Pancreas (tissue), 10 donors: ENCODE measurements around the gene ACTR1A. TPM values are rescaled to one million over a fixed set of nuclear protein-coding genes. Genes with fewer than 3 reads are reported as not detected.

Experiments used
- ATAC-seq, 4 donors: fragments of 200-7000 bp; cut with Tn5 transposase; one replicate each; pipeline versions ENCODE4 v1.8.0 to v1.9.1; 2020; ENCODE audit warnings: mild to moderate bottlenecking in 4 of 4, moderate library complexity in 4 of 4
- DNase-seq, 6 donors: peaks; one replicate each; pipeline ENCODE4 v3.0.0-alpha.2; 2020
- FAIRE-seq: peaks from 2 replicates; lab custom pipeline; 2012; peaks lifted over from hg19 to GRCh38; lab: Jason Lieb, UNC
- H3K27ac ChIP-seq, 4 donors: fragments of 200-600 bp; sonication (generic); 1 replicate in 3 of 4; 2 replicates in 1 of 4; pipeline versions ENCODE4 v1.5.0 to v1.8.0; 2020
- H3K27me3 ChIP-seq, 4 donors: fragments of 200-600 bp; one replicate each; pipeline ENCODE4 v1.8.0; 2021
- H3K36me3 ChIP-seq, 3 donors: fragments of 200-600 bp; sonication (generic) in 1 of 3; one replicate each; pipeline versions ENCODE4 v1.5.0 to v1.8.0; 2020 to 2021
- H3K4me1 ChIP-seq, 3 donors: fragments of 200-600 bp; one replicate each; pipeline ENCODE4 v1.8.0; 2021
- H3K4me3 ChIP-seq, 4 donors: fragments of 200-600 bp; sonication (generic) in 2 of 4; one replicate each; pipeline versions ENCODE4 v1.5.0 to v1.8.0; 2020 to 2021
- H3K9me3 ChIP-seq, 4 donors: fragments of 200-600 bp; one replicate each; pipeline ENCODE4 v1.8.0; 2021
- CTCF ChIP-seq, 4 donors: fragments of 200-600 bp; sonication (generic) in 3 of 4; IDR thresholded peaks; one replicate each; pipeline versions ENCODE4 v1.5.0 to v1.8.0; 2021; ENCODE audit warnings: antibody characterized with exemption in 4 of 4
- WGBS, 2 donors: extraction: QIAGEN DNeasy Blood & Tissue Kit; methylation state at CpG; one replicate each; pipeline ENCODE4 v1.1.7; 2013; 5-methylcytosine and 5-hydroxymethylcytosine counted together
- intact Hi-C, 3 donors: fragments of 100-400 bp; cut with DNase I; formaldehyde crosslinking; loops; one replicate each; pipeline versions ENCODE4 v1.11.1 to v1.14.2; 2022
- polyA plus RNA-seq, 2 donors: library from polyadenylated mRNA; stranded (reverse); fragments of 200-250 nt; gene quantifications; one replicate each; pipeline ENCODE4 v1.2.3, GENCODE V29; 2013
- total RNA-seq, 6 donors: library from RNA; stranded (reverse); fragmentation: NEBNext Ultra II Directional in 4 of 6; extraction: Animal tissue kit (Norgen Biotek cat#: 25700) in 4 of 6; gene quantifications; one replicate each; pipeline versions ENCODE4 v1.2.1 to v1.2.4, GENCODE V29; 2021 to 2023
- donor health status: healthy with polysubstance abuse.
- donor health status: DM: no; HTN: no; CAD: no; lungs with moderate emphysema.
- donor health status: DM: no; HTN: no; CAD: no.
- donor health status: control.
- donor health status: control.
- donor health status: Bipolar disorder and iron deficiency.
- donor health status: DM: yes; HTN: yes; CAD: no.
- donor health status: DM: no; HTN: no; CAD: no.
- donor health status: DM: no; HTN: no; CAD: no.
- donor health status: DM: yes; HTN: yes; CAD: no.

Gene ACTR1A
- total and polyA plus RNA-seq, 8 donors: 22.4 to 40.9 (median 31.9) TPM

GRCh38 chr10:102504976-102505300 lies 2.4 kb upstream of the ACTR1A start:
- intact Hi-C loops: loop anchor here in 1 of 3 donors (10.0 kb wide), 1 partner anchor 80 kb away; no protein-coding TSS in a partner anchor
- WGBS, 2 donors: 15 to 19% methylated on average over 5 of the region's 5 CpGs

GRCh38 chr10:102504179-102504975 lies 1.9 kb upstream of the ACTR1A start:
- no peak for ATAC-seq
- FAIRE-seq: no peak
- Histone ChIP-seq H3K27ac (peak overlapping the region in 3 of 4 donors; percentile 34 to 69 (median 50)), H3K36me3 (no peaks in the 10 kb centered on the region), H3K9me3 (no peaks in the 10 kb centered on the region), H3K4me3 (peak overlapping the region; percentile 66 to 95 (median 88)), H3K4me1 (peaks cover 6 to 16% (median 12%) of the 10 kb centered on the region in 3 donors), H3K27me3 (no peaks in the 10 kb centered on the region)
- 1% methylated on average over 47 of the region's 47 CpGs for WGBS, 2 donors
- peak; percentile 29 to 65 (median 46) for DNase-seq
- intact Hi-C loops: loop anchor here in 1 of 3 donors (10.0 kb wide), 1 partner anchor 80 kb away; no protein-coding TSS in a partner anchor
- TF ChIP-seq CTCF (IDR thresholded peaks at IDR 0.05): no peak

More at GRCh38 chr10:102504976-102505300, 2.4 kb upstream of the ACTR1A start:
- H3K4me1 ChIP-seq: peaks cover 6 to 16% (median 12%) of the 10 kb centered on the region in 3 donors
- DNase-seq (no peak), ATAC-seq (no peak), FAIRE-seq (no peak)
- H3K9me3 ChIP-seq: no peaks in the 10 kb centered on the region
- peak overlapping the region in 1 of 4 donors; percentile 69 for H3K27ac ChIP-seq
- H3K36me3 ChIP-seq: no peaks in the 10 kb centered on the region
- H3K27me3 ChIP-seq: no peaks in the 10 kb centered on the region
- H3K4me3 ChIP-seq: peak overlapping the region; percentile 17 to 91 (median 76)
- TF ChIP-seq CTCF (IDR thresholded peaks at IDR 0.05): no peak

GRCh38 chr10:102503264-102504178 lies 1.0 kb upstream of the ACTR1A start, which contains the start of gene SUFU:
SUFU (plus strand) TSS chr10:102503972; CDS start chr10:102504153, 181 bp downstream.
- intact Hi-C loops: loop anchor here in 1 of 3 donors (10.0 kb wide), 1 partner anchor 81 kb away; no protein-coding TSS in a partner anchor
- H3K4me1 ChIP-seq: peaks cover 6 to 16% (median 12%) of the 10 kb centered on the region in 3 donors
- H3K36me3 ChIP-seq: no peaks in the 10 kb centered on the region
- peak; percentile 87 to 91 (median 90) for TF ChIP-seq CTCF (IDR thresholded peaks at IDR 0.05)
- DNase-seq: peak; percentile 97 to 99 (median 98)
- ATAC-seq: peak; percentile 71 to 86 (median 78)
- whole genome bisulfite sequencing, 2 donors: 1% methylated on average over 33 to 44 of the region's 44 CpGs
- FAIRE-seq: peak; percentile 45
- H3K4me3 ChIP-seq: peak within 1 kb of the TSS; percentile 86 to 95 (median 94)
- peak within 1 kb of the TSS in 3 of 4 donors; percentile 34 to 69 (median 50) for H3K27ac ChIP-seq
- H3K9me3 ChIP-seq: no peaks in the 10 kb centered on the region
- H3K27me3 ChIP-seq: no peaks in the 10 kb centered on the region

- Histone ChIP-seq H3K9me3 (no peaks in the 10 kb centered on the region), H3K27ac (peak overlapping the region; percentile 61 to 79 (median 74)), H3K4me3 (peak overlapping the region; percentile 59 to 95 (median 80)), H3K27me3 (no peaks in the 10 kb centered on the region), H3K36me3 (no peaks in the 10 kb centered on the region), H3K4me1 (peaks cover 6 to 16% (median 12%) of the 10 kb centered on the region in 3 donors)
- DNase-seq (peak; percentile 93 to 100 (median 99)), FAIRE-seq (peak; percentile 94), ATAC-seq (peak; percentile 79 to 87 (median 82))
- intact Hi-C loops: loop anchor here in 1 of 3 donors (10.0 kb wide), 1 partner anchor 83 kb away; no protein-coding TSS in a partner anchor
- whole genome bisulfite sequencing, 2 donors: 0 to 1% methylated on average over 19 of the region's 19 CpGs
- no peak for TF ChIP-seq CTCF (IDR thresholded peaks at IDR 0.05)
Observed at GRCh38 chr10:102502029-102502336, 529 bp downstream of the ACTR1A start.
